Activated CD4-positive, alpha-beta T cell treated with anti-CD3 and anti-CD28 coated beads, Interleukin-10, Interleukin-2, amounts not matched to agents 100 ng/mL and 50 ng/mL, durations not matched to agents 16 hours and 8 hours (primary cell): Measurements from ENCODE around the gene OR6B2.

Experiments used
- DNase-seq: peaks from one replicate; pipeline ENCODE4 v3.0.0-alpha.2; 2020

The OR6B2 gene

DNA sequence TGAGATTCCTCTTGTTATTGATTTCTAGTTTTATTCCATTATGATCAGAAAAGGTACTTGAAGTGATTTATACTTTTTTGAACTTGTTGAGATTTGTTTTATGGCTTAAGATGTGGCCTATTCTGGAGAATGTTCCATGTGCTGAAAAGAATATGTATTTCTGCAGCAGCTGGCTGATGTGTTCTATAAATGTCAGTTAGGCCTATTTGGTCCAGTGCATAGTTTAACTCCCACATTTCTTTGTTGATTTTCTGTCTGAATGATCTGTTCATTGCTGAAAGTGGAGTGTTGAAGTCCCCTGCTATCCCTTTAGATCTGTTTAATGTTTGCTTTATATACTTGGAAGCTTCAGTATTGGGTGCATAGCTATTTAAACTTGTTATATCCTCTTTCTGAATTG, 7.1 kb upstream of the OR6B2 start:
- no peak for DNase-seq

DNA sequence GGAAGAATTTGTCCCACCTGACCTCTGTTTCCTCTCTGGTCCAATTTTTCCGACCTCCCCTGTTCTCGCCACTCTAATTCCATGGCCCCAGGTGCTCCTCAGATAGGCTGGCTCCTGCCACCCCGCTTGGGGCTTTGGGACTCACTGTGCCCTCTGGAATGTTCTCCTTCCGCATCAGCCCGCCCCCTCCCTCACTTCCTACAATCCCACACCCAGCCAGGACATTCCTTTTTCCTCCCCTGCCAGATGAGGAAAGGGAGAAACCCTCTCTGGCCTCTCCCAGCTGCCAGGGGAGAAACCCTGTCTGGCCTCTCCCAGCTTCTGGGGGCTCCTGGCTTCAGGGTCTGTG, 3.1 kb upstream of the OR6B2 start:
- no peak for DNase-seq

DNA sequence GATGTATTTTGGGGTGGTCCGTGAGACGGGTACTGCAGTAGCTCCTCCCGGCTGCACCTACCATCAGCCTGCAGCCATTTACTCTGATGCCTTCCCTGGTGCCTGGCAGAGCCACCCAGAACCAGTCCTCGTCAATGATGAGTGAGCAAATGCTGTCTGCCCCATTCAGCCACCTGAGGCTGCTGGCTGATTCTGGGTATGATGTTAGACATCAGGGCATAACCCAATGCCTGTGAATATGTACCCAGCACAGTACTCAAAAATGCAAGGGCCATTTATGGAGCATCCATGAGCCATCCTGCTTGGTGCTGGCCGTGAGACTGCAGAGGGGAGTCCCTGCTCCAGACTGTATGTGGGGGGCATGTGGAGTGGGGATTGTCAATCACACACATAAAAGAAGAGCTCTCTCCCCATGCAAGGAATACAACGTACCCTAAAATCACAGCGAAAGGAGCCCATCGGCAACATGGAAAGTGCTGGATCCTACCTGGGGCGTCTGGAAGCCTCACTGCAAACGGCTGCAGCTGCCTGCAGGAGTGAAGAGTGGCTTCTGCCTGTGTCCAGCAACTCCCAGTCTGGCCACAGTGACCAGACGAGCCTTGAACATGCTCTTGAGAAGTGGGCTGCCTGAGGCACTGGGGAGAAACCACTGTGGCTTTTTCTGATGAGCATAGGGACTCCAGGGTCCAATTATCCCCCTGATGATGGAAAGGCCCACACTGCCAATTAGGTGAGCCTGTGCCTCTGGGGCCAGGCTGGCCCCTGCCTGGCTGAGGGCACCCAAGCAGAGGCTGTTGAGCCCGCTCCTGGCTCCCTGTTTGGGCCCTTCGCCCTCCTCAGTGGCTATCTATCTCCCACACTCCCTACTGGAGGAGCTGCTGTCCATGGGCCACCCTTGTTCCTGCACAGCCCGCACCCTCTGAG, 2.4 kb upstream of the OR6B2 start:
- no peak for DNase-seq

DNA sequence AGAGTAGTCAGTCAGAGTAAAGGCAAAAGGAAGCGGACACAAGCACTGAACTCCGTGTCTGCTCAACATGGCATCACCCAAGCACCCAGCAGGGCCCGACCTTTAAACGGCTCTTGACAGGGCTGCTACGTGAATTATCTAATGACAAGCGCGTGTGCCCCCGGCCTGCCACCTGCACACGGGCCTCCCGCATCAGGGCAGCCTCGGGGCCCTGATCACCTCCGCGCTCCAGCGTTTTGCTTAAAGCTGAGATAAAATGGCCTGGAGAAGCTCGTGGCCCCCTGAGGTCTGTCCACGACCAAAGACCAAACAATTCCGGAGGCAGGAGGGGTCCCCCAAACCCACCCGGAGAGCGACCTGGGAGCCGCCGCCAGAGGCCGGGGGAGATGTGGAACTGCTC, 5.5 kb downstream of the OR6B2 start:
- DNase-seq: peak; percentile 28

- no peak for DNase-seq
Measured at GRCh38 chr2:240023792-240024191, 6.4 kb downstream of the OR6B2 start.

- DNase-seq: peak; percentile 74
Measured at GRCh38 chr2:240021488-240022104, 8.6 kb downstream of the OR6B2 start.

- no peak for DNase-seq
Measured at GRCh38 chr2:240018071-240018750, 12.0 kb downstream of the OR6B2 start.

DNA sequence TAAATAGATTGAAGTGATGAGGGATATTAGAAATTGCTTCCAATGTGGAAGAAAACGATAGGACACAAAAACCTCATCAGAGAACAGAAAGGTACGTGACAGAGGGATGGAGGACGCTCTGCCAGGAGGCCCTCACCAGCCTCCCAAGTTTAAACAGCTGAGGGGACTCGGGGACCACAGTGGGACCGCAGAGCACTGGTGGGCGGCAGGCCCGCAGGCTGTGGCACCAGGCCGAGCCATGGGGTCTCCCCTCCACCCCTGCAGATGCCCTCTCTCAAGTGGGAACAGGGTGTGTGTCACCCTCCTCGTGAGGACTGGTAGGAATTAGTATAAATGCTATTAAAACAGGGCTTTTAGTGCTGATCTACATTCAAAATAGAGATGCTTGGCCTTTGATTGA, 15.9 kb downstream of the OR6B2 start:
- DNase-seq: no peak

DNA sequence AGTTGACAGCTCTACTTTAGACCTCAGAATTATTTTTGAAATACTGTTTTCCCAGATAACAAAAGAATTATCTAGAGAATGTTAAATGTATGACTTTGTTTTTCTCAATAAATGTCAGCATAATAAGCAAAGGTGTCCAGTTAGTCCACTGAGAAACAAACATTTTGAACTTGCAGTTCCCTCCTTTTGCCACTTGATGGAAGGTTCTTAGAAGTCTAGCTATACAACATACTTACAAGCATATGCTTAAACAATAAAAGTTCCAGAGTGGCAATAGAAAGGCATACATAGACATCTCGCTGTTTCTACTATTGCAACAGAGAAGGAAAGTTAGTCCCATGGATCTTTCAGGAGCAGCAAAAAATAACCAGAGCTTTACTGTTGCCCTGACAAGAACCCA, 16.9 kb downstream of the OR6B2 start:
- DNase-seq: no peak

- no peak for DNase-seq
Measured at GRCh38 chr2:240002983-240003382, 27.2 kb downstream of the OR6B2 start.

DNA sequence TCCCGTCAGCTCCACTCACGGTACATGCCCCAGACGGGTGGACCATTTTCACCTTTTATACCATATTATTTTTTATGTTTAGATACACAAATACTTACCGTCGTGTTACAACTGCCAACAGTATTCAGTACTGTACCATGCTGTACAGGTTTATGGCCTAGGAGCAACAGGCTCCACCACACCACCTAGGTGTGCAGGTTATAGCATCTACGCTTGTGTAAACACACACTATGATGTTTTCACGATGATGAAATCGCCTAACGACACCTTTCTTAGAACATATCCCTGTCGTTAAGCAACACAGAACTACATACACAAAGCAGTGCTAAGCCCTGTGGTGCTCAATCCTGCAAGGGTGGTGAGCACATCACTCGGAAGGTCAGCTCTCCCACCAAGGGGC, 29.6 kb downstream of the OR6B2 start:
- DNase-seq: no peak

GRCh38 chr2:239997686-239998409, 32.4 kb downstream of the OR6B2 start:
- DNase-seq: no peak

- no peak for DNase-seq
Measured at GRCh38 chr2:239994086-239994485, 36.1 kb downstream of the OR6B2 start.

DNA sequence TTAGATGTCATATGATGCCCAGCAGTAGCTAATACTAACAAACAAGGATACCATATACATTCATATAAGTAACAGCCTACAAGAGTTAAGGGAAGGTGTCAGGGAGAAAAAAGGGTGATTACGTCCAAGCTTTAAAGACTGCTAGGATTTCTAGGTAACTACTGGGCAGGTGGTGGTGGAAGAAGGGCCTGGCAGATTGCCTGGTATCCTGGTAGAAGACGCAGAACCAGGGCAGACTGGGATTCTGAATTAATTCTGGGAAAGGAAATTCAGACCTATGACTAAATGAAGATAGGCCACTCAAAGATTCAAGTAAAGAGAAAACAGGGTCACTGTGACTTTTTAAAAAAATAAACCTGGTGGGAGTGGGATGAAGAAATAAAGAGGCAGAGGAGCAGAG, 36.9 kb downstream of the OR6B2 start:
- DNase-seq: no peak

DNA sequence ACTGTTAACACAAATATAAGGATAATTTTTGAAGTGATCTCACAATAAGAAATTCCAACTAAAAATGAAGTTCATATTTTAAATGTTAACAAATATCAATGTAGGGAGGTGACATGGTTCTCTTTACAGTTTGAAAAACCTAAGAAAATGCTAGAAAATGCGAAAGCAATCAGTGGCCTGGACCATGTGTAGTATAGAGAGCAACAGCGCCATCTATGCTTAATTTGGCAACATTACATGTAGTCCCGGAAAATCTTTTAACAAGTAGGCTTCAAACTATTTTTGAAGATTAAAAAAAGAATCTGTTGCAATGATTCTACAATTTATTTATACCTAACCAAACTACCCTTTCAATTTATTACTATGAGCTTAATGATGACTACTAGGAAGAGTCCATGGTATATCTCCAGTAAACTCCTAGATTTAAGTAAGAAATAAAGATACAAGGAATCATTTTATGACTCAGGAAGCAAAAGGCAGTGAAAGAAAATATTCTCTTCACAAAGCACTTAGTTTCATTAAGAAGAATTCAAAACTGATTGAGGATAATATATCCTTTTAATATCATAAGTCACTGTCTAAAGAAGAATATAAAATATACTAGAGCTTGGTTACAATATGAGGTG, 38.4 kb downstream of the OR6B2 start:
- peak; percentile 48 for DNase-seq

DNA sequence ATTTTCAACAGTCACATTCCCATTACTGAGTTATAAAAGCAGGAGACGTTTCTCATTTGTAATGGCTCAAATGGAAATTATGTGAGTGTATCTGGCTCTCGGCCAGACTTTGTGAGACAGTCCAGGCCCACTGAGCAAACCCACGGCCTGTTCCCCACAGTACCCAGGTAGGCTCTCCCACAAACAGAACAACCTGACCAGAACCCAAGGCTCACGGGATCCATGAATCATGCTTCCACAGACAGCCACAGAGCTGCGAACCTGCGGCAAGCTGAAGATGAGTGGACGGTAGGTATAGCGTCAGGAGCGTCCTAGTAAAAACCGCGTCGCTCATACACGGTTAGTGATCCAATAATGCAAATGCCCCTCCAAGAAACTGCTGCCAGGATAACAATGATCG, 39.3 kb downstream of the OR6B2 start:
- no peak for DNase-seq

GRCh38 chr2:239985356-239985755, 44.9 kb downstream of the OR6B2 start:
- no peak for DNase-seq

DNA sequence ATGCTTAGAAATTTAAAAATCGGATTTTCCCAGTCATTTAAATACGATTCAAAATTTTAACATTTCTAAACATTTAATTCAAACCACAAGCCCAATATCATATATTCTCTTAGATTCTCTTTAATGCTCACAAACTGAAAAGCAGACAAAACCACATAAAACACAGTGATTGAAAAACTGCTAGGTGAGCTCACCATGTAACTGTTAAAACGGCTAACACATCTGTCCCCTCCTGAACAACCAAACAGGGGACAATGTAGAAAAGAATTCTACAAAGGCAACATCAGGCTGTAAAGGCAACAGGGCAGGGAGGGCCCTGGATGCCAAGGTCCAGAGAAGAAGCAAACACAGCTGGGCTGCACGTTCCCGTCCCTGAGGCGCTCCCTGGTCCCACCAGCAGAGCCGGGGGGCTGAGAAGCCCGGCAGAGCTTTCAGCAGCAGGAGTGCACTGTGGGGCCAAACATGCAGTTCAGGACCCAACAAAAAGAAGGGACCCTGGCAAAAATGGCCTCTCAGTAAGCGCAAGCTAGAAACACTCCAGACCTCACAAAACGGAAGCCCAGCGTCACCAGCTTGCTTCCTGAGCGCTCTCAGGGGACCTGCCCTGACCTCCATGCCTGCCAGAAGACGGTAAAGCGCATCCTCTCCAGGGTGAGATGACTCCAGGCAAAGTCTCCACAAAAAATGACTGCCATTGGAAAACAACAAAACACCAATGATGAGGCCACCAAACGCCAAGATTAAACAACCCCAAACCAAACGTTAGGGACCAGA, 45.6 kb downstream of the OR6B2 start:
- no peak for DNase-seq

GRCh38 chr2:239983004-239983778, 47.0 kb downstream of the OR6B2 start:
- DNase-seq: no peak
